Measurements from ENCODE around the gene TGFBRAP1.

DNA sequence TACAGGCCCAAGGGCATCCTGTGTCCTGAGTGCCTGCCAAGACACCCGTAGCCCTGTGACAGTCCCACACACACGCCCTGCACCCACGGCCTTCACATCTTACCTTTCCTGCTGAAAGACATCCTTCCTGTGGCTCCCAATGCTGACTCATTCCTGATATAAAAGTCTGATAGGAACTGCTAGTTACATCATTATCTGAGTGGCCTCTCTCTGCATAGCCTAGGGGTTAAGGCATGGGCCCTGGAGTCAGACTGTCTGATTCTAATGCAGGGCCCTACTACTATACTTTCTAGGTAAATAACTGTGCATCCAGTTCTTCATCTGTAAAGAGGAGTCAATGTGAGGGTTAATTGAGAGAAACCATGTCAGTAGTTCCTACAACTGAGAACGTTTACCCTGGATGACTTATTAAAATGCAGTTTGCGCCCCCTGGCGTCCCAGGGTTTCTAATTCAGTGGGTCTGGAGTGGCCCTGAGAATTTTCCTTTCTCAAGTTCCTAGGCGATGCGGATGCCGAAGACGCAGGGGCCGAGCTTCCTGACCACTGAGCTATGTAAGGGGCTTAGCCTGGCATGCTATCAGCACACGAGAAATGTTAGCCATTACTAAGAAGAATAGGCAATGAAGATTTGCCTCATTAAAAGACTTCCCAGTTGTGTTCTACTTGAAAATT, 94.0 kb downstream of the TGFBRAP1 start:
- TF ChIP-seq POLR2A (IDR thresholded peaks at IDR 0.05) (no peak), CTCF (IDR thresholded peaks at IDR 0.05) (peak in 3 of 4 experiments; percentile 31 to 48 (median 40))

Data from uterus (tissue), 2 donors.